Upper lobe of right lung (tissue), 1 donor: Measurements from ENCODE around the gene EOGT. TPM values are rescaled to one million over a fixed set of nuclear protein-coding genes. Genes with fewer than 3 reads are reported as not detected.
A peak's percentile ranks its signal among the peaks of the same experiment; 100 is the strongest.

Experiments
- ATAC-seq: fragments of 200-7000 bp; cut with Tn5 transposase; one replicate; pipeline ENCODE4 v1.9.1; 2020; ENCODE audit warnings: mild to moderate bottlenecking, moderate library complexity
- DNase-seq: peaks from one replicate; pipeline ENCODE4 v3.0.0-alpha.2; 2020
- H3K27ac ChIP-seq: fragments of 200-600 bp; one replicate; pipeline ENCODE4 v1.8.0; 2022
- H3K27me3 ChIP-seq: fragments of 200-600 bp; one replicate; pipeline ENCODE4 v1.8.0; 2022; ENCODE audit warnings: mild to moderate bottlenecking
- H3K36me3 ChIP-seq: fragments of 200-600 bp; one replicate; pipeline ENCODE4 v1.8.0; 2022
- H3K4me1 ChIP-seq: fragments of 200-600 bp; one replicate; pipeline ENCODE4 v1.8.0; 2022
- H3K4me3 ChIP-seq: fragments of 200-600 bp; one replicate; pipeline ENCODE4 v1.8.0; 2022; ENCODE audit warnings: mild to moderate bottlenecking
- H3K9me3 ChIP-seq: fragments of 200-600 bp; one replicate; pipeline ENCODE4 v1.8.0; 2022
- intact Hi-C: fragments of 100-400 bp; cut with DNase I; formaldehyde crosslinking; loops from one replicate; pipeline ENCODE4 v1.11.0; 2022
- total RNA-seq: library from RNA; stranded (reverse); fragmentation: NEBNext Ultra II Directional; extraction: Animal tissue kit (Norgen Biotek cat#: 25700); gene quantifications from one replicate; pipeline ENCODE4 v1.2.1, GENCODE V29; 2021
- TF ChIP-seq, protein P1 (sequence below): fragments of 200-600 bp; IDR thresholded peaks from one replicate; pipeline ENCODE4 v1.8.0; 2022; ENCODE audit warnings: antibody characterized with exemption
- donor health status: DM: no; HTN: yes; CAD: no; lungs with severe emphysema.

The EOGT gene
- total RNA-seq, 1 donor from 2014 or later, result 36.4 TPM

GRCh38 chr3:69014022-69014580 lies 617 bp upstream of the EOGT start:
- intact Hi-C loops, result no loop called here
- H3K27ac ChIP-seq, result peak overlapping the region; percentile 100
- DNase-seq (no peak), ATAC-seq (no peak)
- peak overlapping the region; percentile 86 for H3K4me3 ChIP-seq
- H3K9me3 ChIP-seq, result no peaks in the 10 kb centered on the region
- no peaks in the 10 kb centered on the region for H3K27me3 ChIP-seq
- TF ChIP-seq, protein P1, sequence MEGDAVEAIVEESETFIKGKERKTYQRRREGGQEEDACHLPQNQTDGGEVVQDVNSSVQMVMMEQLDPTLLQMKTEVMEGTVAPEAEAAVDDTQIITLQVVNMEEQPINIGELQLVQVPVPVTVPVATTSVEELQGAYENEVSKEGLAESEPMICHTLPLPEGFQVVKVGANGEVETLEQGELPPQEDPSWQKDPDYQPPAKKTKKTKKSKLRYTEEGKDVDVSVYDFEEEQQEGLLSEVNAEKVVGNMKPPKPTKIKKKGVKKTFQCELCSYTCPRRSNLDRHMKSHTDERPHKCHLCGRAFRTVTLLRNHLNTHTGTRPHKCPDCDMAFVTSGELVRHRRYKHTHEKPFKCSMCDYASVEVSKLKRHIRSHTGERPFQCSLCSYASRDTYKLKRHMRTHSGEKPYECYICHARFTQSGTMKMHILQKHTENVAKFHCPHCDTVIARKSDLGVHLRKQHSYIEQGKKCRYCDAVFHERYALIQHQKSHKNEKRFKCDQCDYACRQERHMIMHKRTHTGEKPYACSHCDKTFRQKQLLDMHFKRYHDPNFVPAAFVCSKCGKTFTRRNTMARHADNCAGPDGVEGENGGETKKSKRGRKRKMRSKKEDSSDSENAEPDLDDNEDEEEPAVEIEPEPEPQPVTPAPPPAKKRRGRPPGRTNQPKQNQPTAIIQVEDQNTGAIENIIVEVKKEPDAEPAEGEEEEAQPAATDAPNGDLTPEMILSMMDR, result no peak
- H3K36me3 ChIP-seq, result peaks cover 10% of the 10 kb centered on the region
- H3K4me1 ChIP-seq, result peaks cover 25% of the 10 kb centered on the region

- DNase-seq (peak; percentile 83), ATAC-seq (peak; percentile 67)
- intact Hi-C loops, result no loop called here
- Histone ChIP-seq H3K9me3 (no peaks in the 10 kb centered on the region), H3K4me1 (peaks cover 31% of the 10 kb centered on the region), H3K4me3 (peak overlapping the region; percentile 86), H3K27me3 (no peaks in the 10 kb centered on the region), H3K36me3 (peaks cover 23% of the 10 kb centered on the region), H3K27ac (peak overlapping the region; percentile 100)
- TF ChIP-seq, protein P1, result no peak
Measured at GRCh38 chr3:69012800-69013252, 658 bp downstream of the EOGT start.

- Histone ChIP-seq H3K27ac (peak overlapping the region; percentile 100), H3K4me3 (peak overlapping the region; percentile 86), H3K9me3 (no peaks in the 10 kb centered on the region), H3K36me3 (peaks cover 27% of the 10 kb centered on the region), H3K27me3 (no peaks in the 10 kb centered on the region), H3K4me1 (peaks cover 31% of the 10 kb centered on the region)
- intact Hi-C loops, result no loop called here
- TF ChIP-seq, protein P1, result no peak
- DNase-seq, result peak; percentile 74
- ATAC-seq, result peak; percentile 2
Measured at GRCh38 chr3:69012100-69012799, 1.2 kb downstream of the EOGT start.

DNA sequence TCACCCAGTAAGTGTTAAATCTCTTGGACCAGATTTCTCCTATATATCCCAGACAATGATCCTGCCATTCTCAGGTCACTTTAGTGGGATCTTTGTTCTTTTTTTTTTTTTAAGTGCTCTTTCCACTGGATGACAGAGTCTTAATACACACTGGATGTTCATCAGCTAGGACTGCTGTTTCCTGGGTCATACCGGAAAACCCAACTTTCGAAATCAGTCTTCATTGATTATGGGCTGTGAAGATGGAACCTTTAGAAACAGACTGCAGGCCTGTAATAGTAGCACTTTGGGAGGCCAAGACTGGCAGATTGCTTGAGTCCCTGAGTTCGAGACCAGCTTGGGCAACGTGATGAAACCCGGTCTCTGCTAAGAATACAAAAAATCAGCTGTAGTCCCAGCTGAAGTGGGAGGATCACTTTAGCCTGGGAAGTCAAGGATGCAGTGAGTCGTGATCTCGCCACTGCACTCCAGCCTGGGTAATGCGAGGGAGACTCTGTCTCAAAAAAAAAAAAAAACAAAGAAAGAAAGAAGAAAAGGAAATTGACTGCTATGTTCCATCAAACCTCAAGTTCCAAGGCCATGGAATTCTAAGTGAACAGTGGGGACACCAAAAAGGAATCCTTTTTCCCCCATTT lies 2.3 kb downstream of the EOGT start:
- Histone ChIP-seq H3K4me3 (peak overlapping the region; percentile 86), H3K27ac (peak overlapping the region; percentile 100)
- intact Hi-C loops, result no loop called here

DNA sequence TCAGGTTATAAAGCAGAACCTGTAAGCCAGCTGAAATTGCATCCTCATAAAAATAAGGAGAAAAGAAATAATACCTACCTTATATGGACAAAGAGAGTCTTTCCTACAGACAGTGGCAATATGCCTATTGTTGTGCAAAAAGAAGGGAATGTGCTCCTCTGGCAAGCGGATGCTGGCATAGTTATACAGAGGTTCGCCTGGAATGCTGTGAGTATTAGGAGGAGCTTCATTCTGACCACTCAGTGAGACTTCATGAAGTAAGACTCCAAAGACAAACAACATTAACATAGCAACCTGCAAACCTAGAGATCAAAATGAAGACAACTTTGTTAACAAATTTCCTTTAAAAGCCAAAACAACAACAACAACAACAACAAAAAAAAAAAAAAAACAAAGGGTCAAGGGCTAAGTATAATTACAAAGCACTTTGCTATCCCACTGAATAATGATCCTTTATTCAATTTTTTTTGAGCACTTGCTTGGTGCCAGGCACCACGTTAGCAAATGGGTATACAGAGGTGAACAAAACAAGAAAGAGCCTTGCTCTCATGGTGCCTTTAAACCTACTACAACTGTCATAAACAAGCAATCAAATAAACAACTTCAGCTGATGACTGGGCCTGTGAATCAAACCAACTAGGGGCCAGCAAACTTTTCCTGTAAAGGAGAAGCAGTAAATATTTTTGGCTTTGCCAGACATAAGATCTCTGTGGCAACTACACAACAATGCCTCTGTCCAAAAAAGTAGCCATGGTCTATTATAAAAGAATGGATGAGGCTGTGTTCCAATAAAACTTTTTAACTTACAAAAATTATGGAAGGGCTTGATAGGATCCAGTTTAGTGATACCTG lies 3.7 kb downstream of the EOGT start:
- Histone ChIP-seq H3K9me3 (no peaks in the 10 kb centered on the region), H3K4me3 (no peak overlapping the region), H3K36me3 (peaks cover 44% of the 10 kb centered on the region), H3K4me1 (peaks cover 33% of the 10 kb centered on the region), H3K27ac (peak overlapping the region; percentile 20), H3K27me3 (no peaks in the 10 kb centered on the region)
- DNase-seq, result no peak
- intact Hi-C loops, result no loop called here
- ATAC-seq, result no peak
- TF ChIP-seq, protein P1, result no peak

More for the DNA sequence above, 2.3 kb downstream of the EOGT start:
- no peak for DNase-seq
- ATAC-seq, result no peak
- TF ChIP-seq, protein P1, result no peak
- Histone ChIP-seq H3K27me3 (no peaks in the 10 kb centered on the region), H3K36me3 (peaks cover 32% of the 10 kb centered on the region), H3K9me3 (no peaks in the 10 kb centered on the region), H3K4me1 (peaks cover 31% of the 10 kb centered on the region)
